Activated CD4-positive, alpha-beta T cell treated with anti-CD3 and anti-CD28 coated beads for 24 hours (primary cell): ENCODE measurements around the gene NFKBIE.
A peak's percentile ranks its signal among the peaks of the same experiment; 100 is the strongest.

Experiments
- DNase-seq, 2 donors: peaks; one replicate each; pipeline ENCODE4 v3.0.0-alpha.2; 2020; ENCODE audit warnings: low read depth in 2 of 2

NFKBIE gene

DNA sequence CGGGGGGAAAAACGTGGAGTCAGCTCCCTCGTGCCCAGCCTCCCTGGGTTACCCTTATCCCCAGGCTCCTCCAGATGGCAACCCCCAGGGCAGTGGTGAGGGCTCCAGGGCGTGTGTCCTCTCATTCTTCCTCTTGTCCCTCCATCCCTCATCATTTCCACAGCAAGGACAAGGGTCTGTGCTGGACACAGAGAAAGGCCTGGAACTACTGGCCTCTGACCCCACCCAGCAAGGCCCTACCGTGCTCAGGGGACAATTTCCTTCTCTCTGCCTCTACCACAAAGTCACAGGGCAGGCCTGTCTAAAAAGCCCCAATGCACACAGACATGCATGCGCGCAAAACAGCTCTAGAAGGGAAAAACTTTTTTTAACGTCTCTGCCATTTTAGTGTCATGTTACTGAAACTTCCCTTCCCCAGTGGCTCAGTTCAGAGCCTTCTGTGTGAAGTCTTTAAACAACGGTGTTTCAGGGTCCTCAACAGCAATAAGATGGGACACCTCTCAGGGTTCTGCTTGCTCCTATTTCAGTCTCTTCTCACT lies 7.0 kb downstream of the NFKBIE start:
- no peak for DNase-seq

- DNase-seq, result no peak
Measured at GRCh38 chr6:44257753-44258324, 7.5 kb downstream of the NFKBIE start.

- DNase-seq, result peak in 1 of 2 donors; percentile 50
Measured at GRCh38 chr6:44257025-44257752, 8.2 kb downstream of the NFKBIE start, which contains the start of gene SLC35B2. Gene SLC35B2 (minus strand): TSS chr6:44257528. CDS start chr6:44257410, 118 bp downstream.

- no peak for DNase-seq
Measured at GRCh38 chr6:44256775-44257024, 8.7 kb downstream of the NFKBIE start.

GRCh38 chr6:44255871-44256774 lies 9.2 kb downstream of the NFKBIE start:
- no peak for DNase-seq

GRCh38 chr6:44255105-44255808 lies 10.1 kb downstream of the NFKBIE start:
- no peak for DNase-seq

DNA sequence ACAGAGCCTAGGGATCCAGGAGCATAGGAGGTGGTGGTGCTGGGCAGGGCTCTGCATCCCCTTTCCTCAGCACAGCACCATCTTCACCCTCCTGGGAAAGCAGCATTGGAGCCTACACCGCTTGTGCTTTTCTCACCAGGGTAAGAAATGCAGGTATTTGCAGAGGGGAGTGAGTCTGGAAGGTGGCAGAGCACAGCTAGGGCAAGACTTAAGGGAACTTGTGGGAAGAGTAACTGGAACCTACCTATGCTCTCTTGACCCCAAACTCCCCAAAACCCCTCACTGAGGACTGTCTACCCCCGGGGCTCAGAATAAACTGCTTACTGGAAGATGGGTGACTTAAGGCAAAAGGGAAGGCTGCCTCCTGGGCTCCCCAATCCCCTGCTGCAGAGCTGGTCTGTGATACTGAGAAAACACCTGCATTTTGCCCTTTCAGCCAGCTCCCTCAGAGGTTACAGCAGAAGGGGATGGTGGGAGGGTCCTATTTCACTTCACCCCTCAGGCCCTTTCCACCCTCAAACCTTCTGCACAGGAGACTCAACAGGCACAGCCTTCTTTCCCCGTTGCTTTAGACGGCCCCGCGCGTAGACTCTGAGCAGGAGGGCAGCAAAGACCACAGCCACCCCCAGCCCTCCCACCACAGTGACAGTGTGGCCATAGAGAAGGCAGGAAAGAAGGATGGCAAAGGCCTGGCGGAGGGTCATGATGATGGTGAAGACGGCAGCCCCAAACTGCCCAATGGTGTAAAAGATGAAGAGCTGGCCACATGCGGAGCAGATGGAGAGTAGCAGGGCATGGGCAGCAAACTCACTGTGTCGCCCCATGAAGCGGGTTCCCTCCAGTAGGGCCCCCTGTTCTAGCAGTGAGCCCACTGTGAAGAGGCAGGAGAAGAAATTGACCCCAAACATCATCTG lies 10.9 kb downstream of the NFKBIE start:
- no peak for DNase-seq

DNA sequence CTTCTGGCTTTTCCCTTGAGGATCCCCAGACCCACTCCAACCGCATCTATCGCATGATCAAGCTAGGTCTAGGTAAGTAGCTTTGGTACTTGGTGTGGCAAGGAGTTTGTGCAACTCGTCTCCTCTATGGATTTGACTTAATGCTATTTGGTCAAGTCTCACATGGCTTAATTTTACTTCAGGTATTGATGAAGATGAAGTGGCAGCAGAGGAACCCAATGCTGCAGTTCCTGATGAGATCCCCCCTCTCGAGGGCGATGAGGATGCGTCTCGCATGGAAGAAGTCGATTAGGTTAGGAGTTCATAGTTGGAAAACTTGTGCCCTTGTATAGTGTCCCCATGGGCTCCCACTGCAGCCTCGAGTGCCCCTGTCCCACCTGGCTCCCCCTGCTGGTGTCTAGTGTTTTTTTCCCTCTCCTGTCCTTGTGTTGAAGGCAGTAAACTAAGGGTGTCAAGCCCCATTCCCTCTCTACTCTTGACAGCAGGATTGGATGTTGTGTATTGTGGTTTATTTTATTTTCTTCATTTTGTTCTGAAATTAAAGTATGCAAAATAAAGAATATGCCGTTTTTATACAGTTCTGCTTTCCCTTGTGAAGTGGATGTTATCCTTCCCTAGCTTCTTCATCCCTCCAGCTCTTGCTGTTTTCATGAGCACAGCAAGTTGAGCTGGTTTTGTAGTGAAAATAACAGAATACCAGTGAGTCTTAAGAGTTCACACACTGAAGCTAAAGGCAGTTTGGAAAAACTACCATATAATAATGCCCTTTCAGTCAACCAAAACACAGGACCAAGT lies 11.8 kb downstream of the NFKBIE start:
- DNase-seq, result no peak

- DNase-seq, result no peak
Measured at GRCh38 chr6:44251576-44252524, 13.5 kb downstream of the NFKBIE start.

DNA sequence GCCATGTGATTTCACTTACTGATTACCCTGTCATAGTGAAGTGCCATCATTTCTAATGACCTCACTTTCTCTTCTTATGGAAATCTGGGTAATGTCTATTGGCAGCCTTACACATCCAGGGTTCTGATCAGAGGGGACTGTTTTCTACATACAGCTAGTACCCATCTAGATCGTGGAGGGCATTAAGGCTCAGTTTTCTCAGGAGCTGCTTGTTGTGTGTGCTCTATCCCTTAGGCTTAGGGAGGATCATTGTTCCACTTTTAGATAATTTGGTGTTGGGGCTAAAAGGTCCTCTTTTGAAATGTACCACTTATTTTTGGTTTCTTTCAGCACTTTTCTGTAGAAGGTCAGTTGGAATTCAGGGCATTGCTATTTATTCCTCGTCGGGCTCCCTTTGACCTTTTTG lies 14.6 kb downstream of the NFKBIE start:
- DNase-seq, result no peak

GRCh38 chr6:44250067-44250717 lies 15.2 kb downstream of the NFKBIE start:
- no peak for DNase-seq

DNA sequence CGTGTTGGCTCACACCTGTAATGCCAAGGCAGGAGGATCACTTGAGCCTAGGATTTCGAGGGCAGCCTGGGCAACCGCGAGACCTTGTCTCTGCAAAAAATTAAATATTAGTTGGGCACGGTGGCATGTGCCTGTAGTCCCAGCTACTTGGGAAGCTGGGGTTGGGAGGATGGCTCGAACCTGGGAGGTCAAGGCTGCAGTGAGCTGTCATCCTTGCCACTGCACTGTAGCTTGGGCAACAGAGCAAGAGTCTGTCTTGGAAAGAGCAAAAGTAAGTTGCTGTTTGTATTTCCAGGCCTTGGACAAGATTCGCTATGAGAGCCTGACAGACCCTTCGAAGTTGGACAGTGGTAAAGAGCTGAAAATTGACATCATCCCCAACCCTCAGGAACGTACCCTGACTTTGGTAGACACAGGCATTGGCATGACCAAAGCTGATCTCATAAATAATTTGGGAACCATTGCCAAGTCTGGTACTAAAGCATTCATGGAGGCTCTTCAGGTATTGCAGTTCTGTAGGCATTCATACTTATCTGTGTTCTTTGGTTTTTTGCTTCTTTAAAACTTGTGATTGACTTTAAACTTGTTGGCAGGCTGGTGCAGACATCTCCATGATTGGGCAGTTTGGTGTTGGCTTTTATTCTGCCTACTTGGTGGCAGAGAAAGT lies 16.1 kb downstream of the NFKBIE start:
- DNase-seq, result no peak

DNA sequence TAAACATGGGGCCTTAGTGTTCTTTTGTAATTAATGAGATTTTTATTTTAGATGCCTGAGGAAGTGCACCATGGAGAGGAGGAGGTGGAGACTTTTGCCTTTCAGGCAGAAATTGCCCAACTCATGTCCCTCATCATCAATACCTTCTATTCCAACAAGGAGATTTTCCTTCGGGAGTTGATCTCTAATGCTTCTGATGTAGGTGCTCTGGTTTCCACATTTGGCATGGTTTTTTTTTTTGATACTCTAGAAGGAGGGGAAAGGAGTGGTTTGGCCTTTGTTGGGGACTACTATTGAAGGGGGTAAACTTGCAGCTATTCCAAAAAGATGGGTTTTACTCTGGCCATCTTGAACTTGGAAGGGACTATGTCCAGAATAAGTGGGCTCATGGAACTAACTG lies 16.8 kb downstream of the NFKBIE start:
- no peak for DNase-seq

DNA sequence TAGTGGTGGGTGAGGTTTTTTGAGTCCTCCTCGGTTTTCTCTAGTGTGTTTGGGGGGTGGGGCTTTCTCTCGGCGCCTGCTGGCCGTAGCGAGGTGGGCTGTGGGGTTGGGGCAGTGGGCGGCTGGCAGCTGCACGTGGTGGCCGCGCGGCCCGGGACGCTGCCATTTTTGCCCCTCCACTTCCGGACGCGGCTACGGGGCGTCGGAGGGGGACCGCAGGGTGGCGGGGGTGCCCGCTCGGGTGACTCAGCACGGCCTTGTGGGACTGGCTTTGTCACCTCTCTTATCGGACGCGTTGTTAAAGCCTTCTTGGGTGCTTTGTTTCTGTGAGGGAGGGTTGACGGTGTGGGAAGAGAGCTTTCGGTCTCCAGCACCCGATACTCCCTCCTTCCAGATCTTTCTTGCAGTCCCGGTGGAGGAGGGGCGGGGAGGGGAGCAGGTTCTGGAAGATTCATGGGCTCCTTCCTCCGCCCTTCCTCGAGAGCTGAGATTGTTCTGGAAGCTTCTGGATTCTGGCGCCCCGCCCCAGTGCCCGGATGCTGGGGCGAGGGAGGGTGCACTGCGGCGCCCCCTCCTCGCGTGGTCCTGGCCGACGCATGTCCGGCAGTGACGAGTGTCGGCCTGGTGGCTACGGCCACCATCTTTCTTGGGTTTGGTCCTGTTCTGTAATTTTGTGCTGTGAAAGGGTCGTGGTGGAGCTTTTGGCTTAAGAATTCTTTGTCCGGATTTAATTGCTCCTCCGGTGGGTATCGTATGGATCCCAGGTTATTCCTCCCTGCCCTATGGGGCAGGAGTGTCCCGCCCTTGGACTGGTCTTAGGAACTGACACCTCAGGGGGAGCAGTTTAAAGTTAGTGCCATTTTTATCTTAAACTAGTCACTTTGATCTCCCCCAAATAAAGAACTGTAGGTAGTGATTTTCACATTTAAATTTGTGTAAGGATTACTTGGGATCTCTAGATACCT lies 17.7 kb downstream of the NFKBIE start:
- peak; percentile 73 to 80 for DNase-seq

GRCh38 chr6:44246663-44247337 lies 18.6 kb downstream of the NFKBIE start, which contains the start of gene HSP90AB1:
Gene HSP90AB1 (plus strand): TSS chr6:44247101. CDS start chr6:44248630, 1,529 bp downstream.
- DNase-seq, result peak; percentile 89 to 95
